Keratinocyte (primary cell): ENCODE data around the gene PLA2G4F. TPM values are rescaled to one million over a fixed set of nuclear protein-coding genes. Genes with fewer than 3 reads are reported as not detected.

ENCODE experiments used
- DNase-seq: peaks from one replicate; pipeline ENCODE4 v3.0.0-alpha.2; 2011; ENCODE audit warnings: low read depth, missing footprints, low spot score
- FAIRE-seq: peaks from 2 replicates; lab custom pipeline; 2011; peaks lifted over from hg19 to GRCh38; lab: Jason Lieb, UNC
- H2AFZ ChIP-seq: 2 replicates; pipeline ENCODE4 v1.6.0; 2012; ENCODE audit warnings: low read length, control low read depth, inconsistent platforms; ENCODE audit not compliant: control insufficient read depth
- H3K27ac ChIP-seq: 2 replicates; pipeline ENCODE4 v1.5.1; 2011; ENCODE audit warnings: low read length; ENCODE audit not compliant: control insufficient read depth, insufficient read depth
- H3K27me3 ChIP-seq: 3 replicates; pipeline ENCODE4 v1.6.0; 2011; ENCODE audit warnings: low read length; ENCODE audit not compliant: control insufficient read depth, insufficient read depth; ENCODE audit errors: extremely low read depth
- H3K36me3 ChIP-seq, 2 experiments: 2 replicates in 1 of 2; 3 replicates in 1 of 2; pipeline ENCODE4 v1.5.1; 2011; ENCODE audit warnings: low read length in 2 of 2, mild to moderate bottlenecking in 1 of 2; ENCODE audit not compliant: control insufficient read depth in 2 of 2, insufficient read depth in 2 of 2; ENCODE audit errors: extremely low read depth in 1 of 2
- H3K4me1 ChIP-seq: 3 replicates; pipeline ENCODE4 v1.5.1; 2011; ENCODE audit warnings: low read length; ENCODE audit not compliant: control insufficient read depth, insufficient read depth; ENCODE audit errors: extremely low read depth
- H3K4me2 ChIP-seq: 3 replicates; pipeline ENCODE4 v1.6.0; 2011; ENCODE audit warnings: low read depth, low read length; ENCODE audit not compliant: control insufficient read depth, insufficient read depth; ENCODE audit errors: extremely low read depth
- H3K4me3 ChIP-seq, 3 experiments: fragments of 200-600 bp in 1 of 3; sonication (generic) in 1 of 3; 2 replicates in 2 of 3; 3 replicates in 1 of 3; pipeline ENCODE4 v1.5.1; 2011 to 2016; ENCODE audit warnings: low read length in 3 of 3, mild to moderate bottlenecking in 3 of 3, control low read depth in 2 of 3, inconsistent platforms in 1 of 3, low read depth in 1 of 3, mixed read lengths in 1 of 3, mixed run types in 1 of 3, moderate library complexity in 1 of 3; ENCODE audit not compliant: control insufficient read depth in 2 of 3, insufficient read depth in 2 of 3; ENCODE audit errors: extremely low read depth in 1 of 3
- H3K79me2 ChIP-seq: 2 replicates; pipeline ENCODE4 v1.6.0; 2012; ENCODE audit warnings: low read length; ENCODE audit not compliant: control insufficient read depth, insufficient read depth
- H3K9ac ChIP-seq: 3 replicates; pipeline ENCODE4 v1.6.0; 2011; ENCODE audit warnings: low read length; ENCODE audit not compliant: control insufficient read depth, insufficient read depth; ENCODE audit errors: extremely low read depth
- H3K9me1 ChIP-seq: 3 replicates; pipeline ENCODE4 v1.6.0; 2011; ENCODE audit warnings: low read length; ENCODE audit not compliant: control insufficient read depth, insufficient read depth; ENCODE audit errors: extremely low read depth
- H3K9me3 ChIP-seq: 2 replicates; pipeline ENCODE4 v1.5.1; 2012; ENCODE audit warnings: low read depth, low read length; ENCODE audit not compliant: control insufficient read depth
- H4K20me1 ChIP-seq: 3 replicates; pipeline ENCODE4 v1.6.0; 2011; ENCODE audit warnings: low read length; ENCODE audit not compliant: control insufficient read depth, insufficient read depth; ENCODE audit errors: extremely low read depth
- EZH2 ChIP-seq: IDR thresholded peaks from one replicate; pipeline ENCODE4 v1.6.1; 2012; ENCODE audit warnings: inconsistent platforms, mild to moderate bottlenecking, low read length, moderate library complexity
- dilution Hi-C: fragments of 300-500 bp; cut with MboI; formaldehyde crosslinking; loops from one replicate; pipeline ENCODE4 v1.7.0; 2020; ENCODE audit warnings: low sequenced_read_pairs; ENCODE audit not compliant: extremely low pct_ligation_motif_present
- polyA plus RNA-seq, 5 experiments: library from polyadenylated mRNA; depleted of rRNA in 3 of 5; stranded (reverse) in 3 of 5; stranded (forward) in 1 of 5; unstranded in 1 of 5; fragments of >200 nt; gene quantifications; 1 replicate in 1 of 5; 2 replicates in 3 of 5; 3 replicates in 1 of 5; pipeline versions ENCODE4 v1.2.1 to v1.2.3, GENCODE V29; 2011 to 2012; ENCODE audit warnings: missing spikeins in 2 of 5, low read depth in 1 of 5, low replicate concordance in 1 of 5
- TF ChIP-seq, protein P1 (sequence below), 3 experiments: IDR thresholded peaks in 1 of 3; conservative IDR thresholded peaks in 1 of 3; optimal IDR thresholded peaks in 1 of 3; 2 replicates in 2 of 3; 3 replicates in 1 of 3; pipeline versions ENCODE3 to v1.5.1; 2011; ENCODE audit warnings: low read length in 3 of 3, mild to moderate bottlenecking in 3 of 3, moderate library complexity in 2 of 3, control low read depth in 1 of 3, inconsistent platforms in 1 of 3; ENCODE audit not compliant: insufficient read depth in 2 of 3; ENCODE audit errors: extremely low read depth in 1 of 3

The PLA2G4F gene
- polyA plus RNA-seq, 1 donor (not counting 4 experiments of a cell fraction or from before 2014, with no cell fraction given): 4.4 TPM

- H3K27ac ChIP-seq: no peak overlapping the region
- H3K36me3 ChIP-seq: no peaks in the 10 kb centered on the region
- H3K9me1 ChIP-seq: no peaks in the 10 kb centered on the region
- FAIRE-seq: peak; percentile 71
- H3K27me3 ChIP-seq: peaks cover 3% of the 10 kb centered on the region
- no peak overlapping the region for H3K4me3 ChIP-seq
- H3K9me3 ChIP-seq: no peaks in the 10 kb centered on the region
- no peaks in the 10 kb centered on the region for H4K20me1 ChIP-seq
- TF ChIP-seq, protein P1, sequence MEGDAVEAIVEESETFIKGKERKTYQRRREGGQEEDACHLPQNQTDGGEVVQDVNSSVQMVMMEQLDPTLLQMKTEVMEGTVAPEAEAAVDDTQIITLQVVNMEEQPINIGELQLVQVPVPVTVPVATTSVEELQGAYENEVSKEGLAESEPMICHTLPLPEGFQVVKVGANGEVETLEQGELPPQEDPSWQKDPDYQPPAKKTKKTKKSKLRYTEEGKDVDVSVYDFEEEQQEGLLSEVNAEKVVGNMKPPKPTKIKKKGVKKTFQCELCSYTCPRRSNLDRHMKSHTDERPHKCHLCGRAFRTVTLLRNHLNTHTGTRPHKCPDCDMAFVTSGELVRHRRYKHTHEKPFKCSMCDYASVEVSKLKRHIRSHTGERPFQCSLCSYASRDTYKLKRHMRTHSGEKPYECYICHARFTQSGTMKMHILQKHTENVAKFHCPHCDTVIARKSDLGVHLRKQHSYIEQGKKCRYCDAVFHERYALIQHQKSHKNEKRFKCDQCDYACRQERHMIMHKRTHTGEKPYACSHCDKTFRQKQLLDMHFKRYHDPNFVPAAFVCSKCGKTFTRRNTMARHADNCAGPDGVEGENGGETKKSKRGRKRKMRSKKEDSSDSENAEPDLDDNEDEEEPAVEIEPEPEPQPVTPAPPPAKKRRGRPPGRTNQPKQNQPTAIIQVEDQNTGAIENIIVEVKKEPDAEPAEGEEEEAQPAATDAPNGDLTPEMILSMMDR (optimal IDR thresholded peaks at IDR 0.05 in 1 of 3, IDR thresholded peaks at IDR 0.05 in 1 of 3, conservative IDR thresholded peaks at IDR 0.05 in 1 of 3; ENCODE audit: extremely low read depth in 1 of 3, insufficient read depth in 2 of 3, low read length in 3 of 3): peak; percentile 94 to 99 (median 95)
- TF ChIP-seq EZH2: no peak
- H3K9ac ChIP-seq: no peak overlapping the region
- peak; percentile 40 for DNase-seq
- peaks cover 3% of the 10 kb centered on the region for H3K4me1 ChIP-seq
- no peaks in the 10 kb centered on the region for H3K79me2 ChIP-seq
- H3K4me2 ChIP-seq: no peak overlapping the region
- dilution Hi-C loops: no loop called here
- no peak overlapping the region for H2AFZ ChIP-seq
These were observed 22.4 kb downstream of the PLA2G4F start for GRCh38 chr15:42133886-42134502.

DNA sequence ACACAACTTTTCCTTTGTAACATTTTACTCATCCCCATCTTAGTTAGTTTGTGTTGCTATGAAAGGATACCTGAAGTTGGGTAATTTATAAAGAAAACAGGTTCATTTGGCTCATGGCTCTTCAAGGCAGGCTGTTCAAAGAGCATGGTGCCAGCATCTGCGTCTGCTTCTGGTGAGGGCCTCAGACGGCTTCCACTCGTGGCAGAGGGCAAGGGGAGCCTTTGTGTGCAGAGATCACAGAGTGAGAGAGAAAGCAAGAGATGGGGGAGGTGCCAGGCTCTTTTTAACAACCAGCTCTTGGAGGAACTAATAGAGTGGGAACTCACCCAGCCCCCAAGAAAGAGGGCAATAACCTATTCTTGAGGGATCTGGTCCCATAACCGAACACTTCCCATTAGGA lies 23.1 kb downstream of the PLA2G4F start:
- no peak for FAIRE-seq
- Histone ChIP-seq H3K9ac (no peak overlapping the region), H4K20me1 (no peaks in the 10 kb centered on the region), H3K79me2 (no peaks in the 10 kb centered on the region), H3K4me3 (no peak overlapping the region), H3K9me1 (no peaks in the 10 kb centered on the region), H3K9me3 (no peaks in the 10 kb centered on the region), H3K4me1 (peaks cover 3% of the 10 kb centered on the region), H2AFZ (no peak overlapping the region), H3K36me3 (no peaks in the 10 kb centered on the region), H3K27ac (no peak overlapping the region), H3K27me3 (peaks cover 3% of the 10 kb centered on the region), H3K4me2 (no peak overlapping the region)
- no peak for DNase-seq
- TF ChIP-seq, protein P1 (optimal IDR thresholded peaks at IDR 0.05 in 1 of 3, IDR thresholded peaks at IDR 0.05 in 1 of 3, conservative IDR thresholded peaks at IDR 0.05 in 1 of 3; ENCODE audit: extremely low read depth in 1 of 3, insufficient read depth in 2 of 3, low read length in 3 of 3): no peak
- dilution Hi-C loops: no loop called here
